Activated naive CD8-positive, alpha-beta T cell treated with anti-CD3 and anti-CD28 coated beads, Interleukin-2, amount 10 ng/mL, durations not matched to agents 7 days and 5 days (primary cell): Measurements from ENCODE around the gene PRDM8. TPM values are rescaled to one million over a fixed set of nuclear protein-coding genes. Genes with fewer than 3 reads are reported as not detected.

ENCODE experiments used
- ATAC-seq: fragments of 150-1000 bp; cut with Tn5 transposase; one replicate; pipeline ENCODE4 v1.10.0; 2021; ENCODE audit warnings: low read depth, moderate library complexity
- POLR2A ChIA-PET: fragments of 350-600 bp; sonication (Branson Sonifier 250); formaldehyde crosslinking; loops from one replicate; lab custom pipeline; 2021; ENCODE audit warnings: antibody characterized with exemption; lab: Charles Lee
- DNase-seq: peaks from one replicate; pipeline ENCODE4 v3.0.0; 2021
- H3K27ac Mint-ChIP-seq: one replicate; pipeline ENCODE4 v1.8.0; 2022; ENCODE audit warnings: mild to moderate bottlenecking, mixed read lengths
- H3K27me3 Mint-ChIP-seq: one replicate; pipeline ENCODE4 v1.8.0; 2022; ENCODE audit warnings: mild to moderate bottlenecking, moderate library complexity, mixed read lengths
- H3K36me3 Mint-ChIP-seq: one replicate; pipeline ENCODE4 v1.8.0; 2021; ENCODE audit warnings: mild to moderate bottlenecking, mixed read lengths
- H3K4me1 Mint-ChIP-seq: one replicate; pipeline ENCODE4 v1.8.0; 2021; ENCODE audit warnings: mixed read lengths
- H3K4me3 Mint-ChIP-seq: one replicate; pipeline ENCODE4 v1.8.0; 2022; ENCODE audit warnings: mild to moderate bottlenecking, moderate library complexity, mixed read lengths
- H3K9me3 Mint-ChIP-seq: one replicate; pipeline ENCODE4 v1.8.0; 2021; ENCODE audit warnings: mixed read lengths
- total RNA-seq, 2 experiments: library from RNA; stranded (reverse); gene quantifications; one replicate each; pipeline ENCODE4 v1.2.3, GENCODE V29; 2021

Gene PRDM8
- total RNA-seq, 2 experiments from 2014 or later: 8.2 to 9.5 TPM

DNA sequence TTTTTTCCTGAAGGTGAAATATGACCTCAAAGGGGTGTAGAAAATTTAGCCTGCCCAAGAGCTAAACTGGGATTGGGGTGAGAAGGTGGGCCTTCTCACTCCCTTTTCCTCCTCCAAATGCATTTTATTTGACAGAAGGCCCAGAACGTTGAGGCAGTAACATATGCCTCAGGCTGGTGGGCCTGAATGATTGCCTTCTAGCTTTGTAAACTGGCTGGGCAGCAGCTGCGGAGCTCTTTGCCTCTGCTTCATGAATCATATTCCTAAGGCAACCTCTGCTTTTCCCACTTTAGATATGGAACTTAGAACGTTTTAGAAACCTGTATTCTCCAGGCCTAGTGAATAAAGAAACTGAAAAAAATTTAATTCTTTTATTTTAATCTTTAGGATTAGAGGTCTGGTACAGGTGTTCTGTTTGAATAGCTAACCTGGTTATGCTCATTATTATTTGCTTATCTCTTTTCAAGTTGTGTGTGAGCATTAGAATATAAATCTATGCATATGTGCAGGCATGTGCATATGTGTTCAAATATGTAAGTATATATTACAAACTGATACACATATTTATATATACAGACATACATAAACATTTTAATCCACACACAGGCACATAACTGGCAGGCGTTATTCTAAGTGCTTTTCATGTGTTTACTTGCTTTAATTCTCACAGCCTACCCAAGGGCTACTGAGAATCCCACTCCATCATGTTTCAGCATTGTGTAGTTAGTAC lies 11.5 kb downstream of the PRDM8 start:
- ATAC-seq (no peak), DNase-seq (no peak)
- POLR2A ChIA-PET: no interaction called here
- H3K36me3 Mint-ChIP-seq: peaks cover 2% of the 10 kb centered on the region
- no peak overlapping the region for H3K4me3 Mint-ChIP-seq
- peaks cover 3% of the 10 kb centered on the region for H3K4me1 Mint-ChIP-seq
- H3K27me3 Mint-ChIP-seq: peaks cover 19% of the 10 kb centered on the region
- H3K9me3 Mint-ChIP-seq: peaks cover 2% of the 10 kb centered on the region
- H3K27ac Mint-ChIP-seq: no peak overlapping the region

DNA sequence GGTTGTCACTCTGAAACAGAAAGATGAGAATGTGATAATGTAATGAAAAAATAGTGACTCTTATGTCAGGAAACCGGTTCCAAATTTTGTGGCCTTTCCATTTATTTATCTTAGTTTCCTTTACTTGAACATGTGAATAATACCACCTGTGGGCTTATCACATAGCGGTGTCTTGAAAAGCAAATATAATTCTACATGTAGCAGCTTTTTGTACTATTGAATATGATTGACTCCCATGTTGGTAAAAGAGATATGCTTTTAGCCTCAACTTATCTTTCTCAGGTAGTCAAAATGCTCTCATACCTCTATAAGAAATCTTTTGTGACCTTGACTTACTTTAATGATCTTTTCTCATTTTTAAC lies 12.0 kb downstream of the PRDM8 start:
- Mint-ChIP-seq H3K27me3 (peaks cover 18% of the 10 kb centered on the region), H3K27ac (no peak overlapping the region), H3K9me3 (peaks cover 2% of the 10 kb centered on the region), H3K36me3 (peaks cover 2% of the 10 kb centered on the region), H3K4me1 (peaks cover 3% of the 10 kb centered on the region), H3K4me3 (no peak overlapping the region)
- DNase-seq (no peak), ATAC-seq (no peak)
- POLR2A ChIA-PET: no interaction called here

DNA sequence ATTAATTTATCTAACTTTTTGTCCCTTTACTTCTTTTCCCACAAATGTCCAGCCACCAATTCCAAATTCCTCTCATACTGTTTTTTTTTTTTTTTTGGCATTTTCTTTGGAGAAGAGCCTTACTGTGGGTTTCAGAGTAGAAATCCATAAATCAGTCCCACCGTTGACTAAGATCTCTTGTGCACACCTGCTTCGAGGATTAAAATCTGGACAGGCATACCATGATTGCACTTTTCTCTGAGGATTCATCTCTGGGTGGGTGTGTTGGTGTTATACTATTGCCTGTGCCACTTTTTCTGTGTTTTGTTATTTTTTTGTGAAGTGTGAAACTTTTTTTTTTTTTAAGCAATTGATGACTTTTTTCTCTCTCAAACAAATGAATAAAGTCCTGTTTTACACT lies 13.2 kb downstream of the PRDM8 start:
- ATAC-seq (no peak), DNase-seq (no peak)
- peaks cover 3% of the 10 kb centered on the region for H3K4me1 Mint-ChIP-seq
- H3K36me3 Mint-ChIP-seq: peaks cover 2% of the 10 kb centered on the region
- H3K27ac Mint-ChIP-seq: no peak overlapping the region
- peaks cover 2% of the 10 kb centered on the region for H3K9me3 Mint-ChIP-seq
- H3K4me3 Mint-ChIP-seq: no peak overlapping the region
- peaks cover 18% of the 10 kb centered on the region for H3K27me3 Mint-ChIP-seq
- POLR2A ChIA-PET: no interaction called here

DNA sequence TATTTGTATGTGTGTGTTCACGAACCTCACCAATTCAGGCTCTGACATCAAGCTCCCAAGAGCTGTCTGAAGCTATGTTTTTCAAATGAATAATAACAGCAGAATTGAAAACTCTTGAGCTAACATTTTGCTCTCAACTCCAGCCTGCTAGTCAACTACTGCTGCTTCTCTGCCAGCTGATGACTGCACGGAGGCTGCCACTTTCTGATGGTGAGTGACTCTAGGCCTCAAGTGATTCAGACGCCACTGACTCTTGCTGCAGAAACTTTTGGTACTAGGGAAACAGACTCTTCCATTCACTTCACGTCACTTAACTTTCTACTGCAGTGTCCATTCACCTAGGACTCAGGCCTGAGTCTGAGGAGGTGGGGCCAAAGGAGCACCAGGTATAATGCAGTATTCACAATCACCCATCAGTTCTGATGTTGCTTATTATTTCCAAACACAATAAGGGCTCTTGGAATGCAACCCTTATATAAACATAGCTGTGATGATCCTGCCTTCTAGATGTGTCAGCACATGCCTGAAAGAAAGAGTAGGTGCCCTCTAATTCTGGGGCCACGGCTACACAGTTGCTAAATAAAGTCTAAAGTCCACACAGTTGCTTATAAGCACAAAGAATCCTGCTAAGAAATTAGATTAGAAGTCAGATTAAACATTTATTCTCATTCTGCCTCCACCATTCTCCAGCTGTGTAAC lies 16.0 kb downstream of the PRDM8 start:
- POLR2A ChIA-PET: interaction anchor here (1.5 kb wide), 1 partner anchor 11 kb away, joined by 4 read pairs; no protein-coding TSS in a partner anchor
- no peak for DNase-seq
- Mint-ChIP-seq H3K9me3 (no peaks in the 10 kb centered on the region), H3K36me3 (no peaks in the 10 kb centered on the region), H3K27me3 (peaks cover 30% of the 10 kb centered on the region), H3K27ac (no peak overlapping the region), H3K4me1 (no peaks in the 10 kb centered on the region), H3K4me3 (no peak overlapping the region)
- no peak for ATAC-seq

DNA sequence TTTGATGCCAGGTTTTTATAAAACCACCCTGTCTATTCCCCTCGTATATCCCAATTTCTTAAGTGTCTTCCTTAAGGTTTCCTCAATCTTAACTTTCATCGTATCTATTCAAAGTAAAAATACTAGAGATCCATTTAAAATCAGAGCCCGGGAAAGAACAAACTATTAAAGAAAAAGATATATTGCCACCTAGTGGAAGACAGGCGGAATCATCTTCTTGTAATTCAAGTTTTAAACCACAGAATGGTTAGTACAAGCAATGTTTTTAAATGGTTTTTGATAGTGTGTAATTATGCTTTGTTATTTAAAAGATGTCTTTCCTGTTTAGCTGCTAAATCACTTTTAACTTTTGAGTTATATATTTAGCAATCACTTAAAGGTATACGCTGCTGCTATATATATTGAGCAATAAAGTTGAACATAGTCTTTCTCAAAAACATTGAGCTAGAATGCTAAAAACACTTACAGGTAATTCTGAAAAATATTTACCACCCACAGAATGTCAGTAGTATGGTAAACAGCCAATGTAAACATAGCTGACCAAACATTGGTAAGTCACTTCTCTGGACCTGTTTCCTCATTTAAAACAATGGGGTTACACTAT lies 18.2 kb downstream of the PRDM8 start:
- no peak overlapping the region for H3K27ac Mint-ChIP-seq
- no peak for DNase-seq
- POLR2A ChIA-PET: no interaction called here
- ATAC-seq: no peak
- peaks cover 41% of the 10 kb centered on the region for H3K27me3 Mint-ChIP-seq
- H3K36me3 Mint-ChIP-seq: no peaks in the 10 kb centered on the region
- no peak overlapping the region for H3K4me3 Mint-ChIP-seq
- H3K4me1 Mint-ChIP-seq: no peaks in the 10 kb centered on the region
- no peaks in the 10 kb centered on the region for H3K9me3 Mint-ChIP-seq

DNA sequence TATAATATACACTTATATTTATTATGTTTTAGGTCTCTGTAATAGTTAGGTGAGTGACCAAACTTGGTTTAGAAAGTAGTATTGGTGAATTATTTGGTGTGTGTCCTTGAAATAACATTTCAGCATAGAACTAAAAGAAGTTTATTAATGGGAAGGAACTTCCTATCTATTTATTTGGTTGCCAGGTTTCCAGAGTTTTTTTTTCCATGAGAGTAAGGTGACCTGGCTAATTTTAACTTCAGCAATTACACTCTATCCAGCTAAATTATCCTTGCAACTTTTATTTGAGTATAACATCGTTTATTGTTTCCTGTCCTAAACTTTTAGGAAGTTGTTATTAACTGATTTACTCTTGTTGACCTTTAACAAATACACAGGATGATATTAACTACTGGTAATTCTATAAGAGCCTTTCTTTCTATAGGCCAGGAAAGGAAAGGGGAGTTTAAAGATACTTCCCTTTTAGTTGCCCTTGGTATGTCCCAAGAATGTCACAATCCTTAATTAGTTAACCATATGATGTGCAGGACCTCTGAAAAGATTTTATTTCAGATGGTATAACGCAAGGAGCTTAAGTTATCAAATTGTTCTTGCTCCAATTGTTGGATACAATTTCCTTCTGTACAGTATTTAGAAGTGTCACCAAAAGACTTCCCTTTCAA lies 18.9 kb downstream of the PRDM8 start:
- Mint-ChIP-seq H3K9me3 (no peaks in the 10 kb centered on the region), H3K36me3 (no peaks in the 10 kb centered on the region), H3K4me3 (no peak overlapping the region), H3K4me1 (no peaks in the 10 kb centered on the region), H3K27me3 (peaks cover 37% of the 10 kb centered on the region), H3K27ac (no peak overlapping the region)
- ATAC-seq (no peak), DNase-seq (no peak)
- POLR2A ChIA-PET: no interaction called here

DNA sequence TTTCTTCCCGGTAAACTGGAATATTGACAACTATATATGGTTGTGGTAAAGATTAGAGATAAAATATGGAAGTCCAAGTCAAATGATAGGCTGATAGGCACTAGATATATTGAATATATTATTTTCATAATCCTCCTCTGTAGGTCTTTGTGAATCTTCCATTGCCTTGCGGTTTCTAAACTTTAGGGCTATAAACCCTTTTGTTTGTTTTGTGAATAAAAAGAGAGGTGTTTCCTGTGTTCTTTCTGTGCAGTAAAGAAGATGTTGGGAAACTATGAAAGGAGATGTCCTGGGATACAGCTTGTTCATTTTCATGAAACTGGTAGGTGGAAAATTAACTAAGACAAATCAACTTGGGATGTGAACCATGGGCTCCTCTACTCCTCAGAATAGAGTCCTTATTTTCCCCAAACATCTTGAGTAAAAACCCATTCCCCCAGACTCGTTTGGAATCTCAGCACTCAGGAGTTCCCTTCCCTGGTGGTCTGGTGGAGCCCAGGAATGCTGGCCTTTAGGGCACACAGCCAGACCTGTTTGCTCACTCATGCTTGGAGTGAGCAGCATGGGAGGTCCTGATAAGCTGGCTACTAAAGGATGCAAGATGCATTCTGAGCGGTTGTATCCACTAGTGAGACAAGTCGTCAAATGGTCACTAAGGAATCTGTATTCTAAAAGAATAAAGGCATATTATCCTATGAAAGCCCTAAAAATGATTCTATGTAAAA lies 22.2 kb downstream of the PRDM8 start:
- peaks cover 40% of the 10 kb centered on the region for H3K27me3 Mint-ChIP-seq

DNA sequence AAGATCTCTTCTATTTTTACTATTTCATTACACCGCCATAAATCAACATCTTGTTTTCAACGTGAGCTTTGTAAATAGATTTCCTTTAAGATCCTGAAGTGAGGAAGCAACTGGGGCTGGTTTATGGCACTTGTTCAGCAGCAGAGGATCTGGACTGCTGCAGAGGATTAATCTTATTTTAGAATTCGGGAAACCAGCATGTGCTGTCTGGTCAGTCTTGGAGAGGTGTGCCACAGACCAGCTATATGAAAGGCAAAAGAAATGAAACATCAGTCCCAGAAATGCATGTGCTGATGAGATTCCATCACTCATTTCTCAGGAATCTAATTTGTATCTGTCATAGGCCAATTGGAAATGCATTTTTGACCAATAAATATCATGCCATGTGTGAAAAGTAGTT lies 23.4 kb downstream of the PRDM8 start:
- POLR2A ChIA-PET: no interaction called here
- Mint-ChIP-seq H3K4me3 (no peak overlapping the region), H3K4me1 (no peaks in the 10 kb centered on the region), H3K27me3 (peaks cover 40% of the 10 kb centered on the region), H3K27ac (no peak overlapping the region), H3K36me3 (no peaks in the 10 kb centered on the region), H3K9me3 (no peaks in the 10 kb centered on the region)
- ATAC-seq (no peak), DNase-seq (no peak)

More for the DNA sequence above, 22.2 kb downstream of the PRDM8 start:
- no peak for DNase-seq
- Mint-ChIP-seq H3K9me3 (no peaks in the 10 kb centered on the region), H3K27ac (no peak overlapping the region), H3K36me3 (no peaks in the 10 kb centered on the region), H3K4me3 (no peak overlapping the region), H3K4me1 (no peaks in the 10 kb centered on the region)
- ATAC-seq: no peak
- POLR2A ChIA-PET: no interaction called here

DNA sequence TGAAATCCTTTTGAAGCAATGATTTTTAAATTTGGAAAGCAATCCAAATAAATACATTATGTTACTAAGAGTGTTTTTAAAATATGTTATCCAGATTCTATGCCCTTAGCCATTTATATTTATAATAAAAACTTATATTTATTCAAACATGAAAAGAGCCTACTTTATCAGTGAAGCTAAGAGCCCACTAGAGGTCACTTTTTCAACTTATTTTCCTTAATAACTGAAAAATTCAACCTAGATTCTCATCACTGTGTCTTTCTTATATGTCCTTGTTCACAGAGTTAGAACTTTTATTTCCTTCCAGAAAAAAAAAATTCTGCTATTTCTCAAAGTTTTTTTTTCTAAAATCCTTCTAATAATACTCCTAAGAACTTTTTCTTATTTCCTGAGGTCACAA lies 23.9 kb downstream of the PRDM8 start:
- no peaks in the 10 kb centered on the region for H3K9me3 Mint-ChIP-seq
- no peaks in the 10 kb centered on the region for H3K36me3 Mint-ChIP-seq
- H3K27me3 Mint-ChIP-seq: peaks cover 39% of the 10 kb centered on the region
- no peaks in the 10 kb centered on the region for H3K4me1 Mint-ChIP-seq
- POLR2A ChIA-PET: no interaction called here
- no peak overlapping the region for H3K27ac Mint-ChIP-seq
- DNase-seq: no peak
- no peak overlapping the region for H3K4me3 Mint-ChIP-seq
- ATAC-seq: no peak

DNA sequence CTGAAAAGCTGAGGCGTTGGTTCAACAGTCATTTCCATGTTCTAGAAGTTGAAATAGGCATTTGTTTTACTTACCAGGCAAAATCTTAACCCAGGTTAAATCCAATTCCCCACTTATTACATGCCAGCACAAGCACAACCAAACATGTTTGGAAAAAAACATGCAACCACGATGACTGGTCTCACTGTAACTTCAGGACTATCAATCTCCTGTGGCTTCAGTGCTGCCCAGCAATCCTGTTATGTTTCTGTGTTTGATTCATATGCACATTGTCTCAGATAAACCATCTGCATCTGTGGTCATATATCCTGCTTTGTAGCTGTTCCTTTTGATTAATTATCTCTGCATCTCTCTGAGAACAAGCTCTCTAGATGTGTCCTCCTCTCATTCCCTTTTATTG lies 28.3 kb downstream of the PRDM8 start:
- H3K27ac Mint-ChIP-seq: no peak overlapping the region
- no peak for DNase-seq
- POLR2A ChIA-PET: no interaction called here
- ATAC-seq: no peak
- H3K27me3 Mint-ChIP-seq: peaks cover 12% of the 10 kb centered on the region
- no peaks in the 10 kb centered on the region for H3K36me3 Mint-ChIP-seq
- H3K4me3 Mint-ChIP-seq: no peak overlapping the region
- H3K4me1 Mint-ChIP-seq: no peaks in the 10 kb centered on the region
- no peaks in the 10 kb centered on the region for H3K9me3 Mint-ChIP-seq

DNA sequence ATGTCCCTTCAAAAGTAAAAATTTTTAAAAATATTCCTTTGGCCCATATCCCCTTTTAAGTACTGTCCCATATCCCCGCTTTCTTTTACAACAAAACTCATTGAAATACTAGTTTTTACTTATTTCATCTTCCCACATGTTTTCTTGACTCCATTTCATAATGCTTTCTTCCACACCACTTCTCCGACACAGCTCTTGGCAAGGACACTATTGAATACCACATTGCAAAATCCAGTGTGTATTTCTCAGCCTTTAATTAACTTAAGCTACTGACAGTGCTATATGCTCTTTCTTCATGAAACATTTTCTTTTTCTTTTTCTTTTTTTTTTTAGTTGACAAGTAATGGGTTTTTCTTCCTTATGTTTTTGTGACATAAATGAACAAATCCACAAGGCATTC lies 28.8 kb downstream of the PRDM8 start:
- H3K27ac Mint-ChIP-seq: no peak overlapping the region
- DNase-seq: no peak
- no peak for ATAC-seq
- H3K4me1 Mint-ChIP-seq: no peaks in the 10 kb centered on the region
- no peaks in the 10 kb centered on the region for H3K36me3 Mint-ChIP-seq
- no peak overlapping the region for H3K4me3 Mint-ChIP-seq
- H3K9me3 Mint-ChIP-seq: no peaks in the 10 kb centered on the region
- POLR2A ChIA-PET: no interaction called here
- peaks cover 10% of the 10 kb centered on the region for H3K27me3 Mint-ChIP-seq

DNA sequence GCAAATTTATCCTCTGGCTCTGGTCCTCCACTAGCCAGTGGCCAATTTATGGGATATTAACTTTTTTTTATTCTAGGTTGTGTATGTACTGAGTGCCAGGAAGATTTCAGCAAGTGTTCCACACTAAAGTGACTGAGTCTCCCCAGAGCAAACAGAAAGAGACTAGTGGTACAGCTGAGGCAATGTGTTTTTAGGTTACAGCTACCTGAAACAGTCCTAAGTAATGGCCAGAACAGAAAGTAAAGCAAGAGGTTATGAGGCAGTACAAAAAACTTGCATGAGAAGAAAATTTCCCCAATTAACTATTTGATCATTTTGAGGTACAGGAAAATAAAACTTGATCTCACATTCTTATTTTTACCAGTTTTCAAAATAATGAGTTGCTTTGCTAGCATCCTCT lies 31.2 kb downstream of the PRDM8 start:
- H3K27ac Mint-ChIP-seq: no peak overlapping the region
- peaks cover 3% of the 10 kb centered on the region for H3K27me3 Mint-ChIP-seq
- POLR2A ChIA-PET: no interaction called here
- H3K36me3 Mint-ChIP-seq: no peaks in the 10 kb centered on the region
- ATAC-seq: no peak
- no peaks in the 10 kb centered on the region for H3K9me3 Mint-ChIP-seq
- H3K4me1 Mint-ChIP-seq: no peaks in the 10 kb centered on the region
- DNase-seq: no peak
- H3K4me3 Mint-ChIP-seq: no peak overlapping the region

DNA sequence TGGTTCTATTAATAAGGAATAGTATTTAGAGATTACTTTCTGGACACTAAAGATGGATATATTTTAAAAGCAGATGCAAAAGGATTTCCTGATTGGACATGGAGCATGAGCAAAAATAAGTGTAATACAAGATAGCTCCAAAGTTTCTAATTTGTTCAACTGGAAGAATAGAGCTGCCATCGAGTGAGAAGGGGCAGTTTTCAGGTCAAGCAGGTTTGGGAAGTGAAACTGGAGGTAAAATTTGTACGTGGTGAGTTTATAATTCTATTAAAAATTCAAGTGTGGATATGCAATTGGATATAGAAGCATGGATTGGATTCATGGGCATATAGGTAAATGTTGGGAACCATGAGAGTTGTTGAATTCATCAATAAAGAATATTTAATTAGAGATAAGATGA lies 31.8 kb downstream of the PRDM8 start:
- Mint-ChIP-seq H3K4me3 (no peak overlapping the region), H3K27me3 (peaks cover 3% of the 10 kb centered on the region), H3K36me3 (no peaks in the 10 kb centered on the region), H3K4me1 (no peaks in the 10 kb centered on the region), H3K9me3 (no peaks in the 10 kb centered on the region), H3K27ac (no peak overlapping the region)
- ATAC-seq: no peak
- POLR2A ChIA-PET: no interaction called here
- DNase-seq: no peak
